HL-60/S4 treated with phorbol 12-myristate 13-acetate at 8.2 ng/mL for 4 days and 3 days (cell line): ENCODE results near the gene ZNF587B.
"Not testable (repeated sequence)": the region's sequence is repeated elsewhere in the genome, so short reads cannot be mapped to it uniquely, and the experiment has no call there.

Experiments used
- in situ Hi-C: fragments of 300-500 bp; cut with MboI; formaldehyde crosslinking; loops from 2 replicates; pipeline ENCODE4 v1.15.0; 2022; ENCODE audit warnings: low sequenced_read_pairs

ZNF587B gene

DNA sequence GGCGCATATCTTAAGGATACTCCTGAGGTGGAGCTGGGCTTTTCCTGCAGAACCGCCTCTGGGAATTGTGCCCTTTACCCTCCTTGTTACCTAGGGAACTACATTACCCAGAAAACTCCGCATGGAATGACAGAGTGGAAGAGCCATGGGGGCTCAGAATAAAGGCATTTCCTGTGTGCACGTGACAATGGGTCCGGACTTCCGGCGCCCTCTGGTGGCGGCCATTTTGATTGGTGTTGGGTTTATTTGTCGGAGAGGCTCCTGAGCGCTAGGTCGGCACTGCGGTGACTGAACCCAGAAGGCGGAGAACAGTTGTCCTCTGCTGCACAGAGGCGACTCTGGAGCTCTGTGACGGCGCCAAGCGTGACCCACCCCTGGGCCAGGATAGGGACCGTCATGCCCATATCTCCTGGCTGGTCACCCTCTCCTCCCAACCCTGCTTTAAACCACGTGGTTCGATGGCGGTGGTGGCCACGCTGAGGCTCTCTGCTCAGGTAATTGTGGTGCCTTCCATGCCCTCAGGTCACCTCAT, at the start of gene ZNF587B:
ZNF587B (plus strand) TSS at position 229 of the 532 bp plus-strand sequence; CDS start at position 459, 230 bp downstream.
- in situ Hi-C loops, result no loop called here

- in situ Hi-C loops, result no loop called here
Observed at GRCh38 chr19:57786286-57786685, 43.8 kb upstream of the ZNF587B start.

DNA sequence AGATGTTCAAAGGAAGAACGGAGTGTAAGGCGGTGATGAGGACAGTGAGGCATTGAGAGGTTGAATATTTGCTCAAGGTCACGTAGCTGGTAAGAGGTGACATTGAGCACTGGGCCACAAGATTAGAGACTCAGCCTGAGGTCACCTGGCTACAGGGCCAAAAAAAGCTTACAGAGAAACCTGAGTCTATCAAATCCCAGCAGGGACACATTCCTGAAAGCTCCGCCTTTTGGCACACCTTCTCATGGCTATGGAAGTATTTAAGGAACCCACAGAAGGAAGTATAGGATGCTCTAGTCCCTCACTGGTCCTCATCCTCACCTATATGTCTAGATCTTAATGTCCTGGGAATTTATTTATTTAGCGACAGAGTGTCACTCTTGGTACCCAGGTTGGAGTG, 43.2 kb upstream of the ZNF587B start:
- in situ Hi-C loops, result no loop called here

- in situ Hi-C loops, result no loop called here
Observed at GRCh38 chr19:57788114-57788692, 41.9 kb upstream of the ZNF587B start.

DNA sequence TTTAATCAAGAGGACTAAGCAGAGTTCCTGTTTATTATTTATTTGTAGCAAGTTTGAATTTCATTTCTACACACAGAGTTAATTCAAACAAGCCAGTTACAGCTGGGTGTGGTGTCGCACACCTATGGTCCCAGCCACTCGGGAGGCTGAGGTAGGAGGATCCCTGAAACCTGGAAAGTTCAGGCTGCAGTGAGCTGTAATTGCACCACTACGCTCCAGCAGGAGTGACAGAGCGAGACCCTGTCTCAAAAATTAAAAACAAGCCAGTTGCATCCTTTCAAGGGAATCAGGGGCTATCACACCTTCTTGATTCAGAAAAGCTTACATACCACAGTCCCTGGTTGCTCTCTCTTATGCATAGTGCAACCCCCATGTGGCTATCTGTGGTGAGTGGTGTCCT, 40.8 kb upstream of the ZNF587B start:
- in situ Hi-C loops, result no loop called here

DNA sequence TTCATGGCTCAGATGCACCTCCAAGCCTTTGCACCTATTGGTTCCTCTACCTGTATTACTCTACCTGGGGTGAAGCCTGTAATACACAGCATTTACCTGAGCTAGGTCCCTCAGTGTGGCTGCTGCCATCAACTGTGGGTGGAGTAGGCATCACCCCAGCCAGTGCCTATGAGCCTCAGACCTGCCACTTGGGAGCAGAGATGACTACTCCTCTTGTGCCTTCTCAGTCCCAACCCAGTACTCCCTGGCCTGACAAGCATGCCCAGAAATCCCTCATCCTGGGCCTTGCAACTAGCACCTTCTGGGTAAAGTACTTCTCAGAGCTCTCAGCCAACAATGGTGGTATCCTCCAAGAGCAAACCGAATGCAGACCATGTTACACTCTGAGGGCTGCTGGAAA, 33.5 kb upstream of the ZNF587B start:
- in situ Hi-C loops, result not testable (repeated sequence)

GRCh38 chr19:57800696-57801095, 29.4 kb upstream of the ZNF587B start:
- in situ Hi-C loops, result no loop called here

DNA sequence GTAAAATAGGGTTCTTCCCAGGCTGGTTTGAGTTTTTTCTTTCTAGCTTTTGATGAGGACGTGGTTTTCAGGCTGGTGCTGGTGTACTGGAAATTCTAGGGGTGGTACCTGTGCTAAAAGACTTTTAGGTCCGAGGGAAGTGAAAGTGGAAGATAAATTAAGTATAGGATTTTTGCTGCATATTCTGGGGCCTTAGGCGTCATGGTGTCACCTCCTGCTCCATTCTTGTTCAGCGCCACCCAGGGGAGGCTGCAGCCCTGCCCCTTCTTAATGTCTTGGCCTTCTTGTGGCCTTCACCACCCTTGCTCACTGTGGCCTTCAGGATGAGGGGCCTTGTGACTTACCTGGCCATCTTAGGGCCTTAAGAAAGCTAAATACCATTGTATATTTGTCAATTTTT, 27.8 kb upstream of the ZNF587B start:
- in situ Hi-C loops, result no loop called here

DNA sequence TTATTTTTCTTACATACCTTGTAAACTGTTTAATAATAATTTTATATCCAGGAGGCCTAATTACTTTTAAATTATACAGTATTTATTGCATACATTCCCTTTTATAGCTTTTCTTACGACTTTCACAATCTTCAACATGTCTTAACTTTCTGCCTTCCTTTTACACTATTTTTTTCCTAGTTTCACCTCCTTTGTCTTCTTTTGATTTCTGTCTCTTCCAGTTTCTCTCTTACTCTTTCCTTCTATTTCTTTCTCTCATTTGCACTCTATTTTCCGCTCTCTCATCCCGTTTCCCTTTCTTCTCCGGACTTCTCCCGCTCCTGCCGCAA, 26.9 kb upstream of the ZNF587B start:
- in situ Hi-C loops, result no loop called here

DNA sequence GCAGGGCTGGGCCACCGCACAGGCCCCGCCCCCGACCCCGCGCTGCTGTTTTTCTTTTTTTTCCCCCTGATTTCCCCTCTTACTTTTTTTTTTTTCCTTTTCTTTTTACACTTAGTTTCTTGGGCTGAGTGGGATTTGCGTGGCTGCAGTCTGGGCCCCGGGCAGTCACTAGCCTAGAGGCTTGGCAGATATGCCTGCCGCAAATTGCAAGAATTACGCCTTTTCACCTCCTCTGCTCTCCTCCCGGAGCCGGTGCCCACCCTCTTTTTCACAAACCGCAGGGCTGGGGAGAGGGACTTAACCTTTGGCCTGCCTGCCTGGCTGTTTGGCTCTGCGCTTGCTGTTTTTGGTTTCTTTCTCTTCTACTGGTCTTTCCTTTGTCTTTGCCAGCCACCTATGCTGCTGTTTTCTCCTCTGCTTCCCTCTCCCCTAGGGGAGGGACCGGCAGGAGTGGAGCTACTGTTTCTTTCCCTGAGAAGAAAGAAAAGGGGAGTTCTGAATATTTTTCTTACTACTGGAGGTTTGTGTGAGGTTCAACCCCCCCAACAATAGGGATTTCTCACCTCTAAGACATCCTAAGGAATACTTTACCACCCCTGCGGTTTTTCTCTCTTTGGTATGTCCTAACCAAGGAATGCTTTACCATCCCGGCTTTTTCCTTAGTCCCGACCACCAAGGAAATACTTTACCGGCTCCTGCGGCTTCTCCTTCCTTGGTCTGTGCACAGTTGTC, 26.3 kb upstream of the ZNF587B start:
- in situ Hi-C loops, result no loop called here

GRCh38 chr19:57807541-57807940, 22.6 kb upstream of the ZNF587B start:
- in situ Hi-C loops, result no loop called here

- in situ Hi-C loops, result not testable (repeated sequence)
Observed at GRCh38 chr19:57810410-57811295, 19.4 kb upstream of the ZNF587B start.

DNA sequence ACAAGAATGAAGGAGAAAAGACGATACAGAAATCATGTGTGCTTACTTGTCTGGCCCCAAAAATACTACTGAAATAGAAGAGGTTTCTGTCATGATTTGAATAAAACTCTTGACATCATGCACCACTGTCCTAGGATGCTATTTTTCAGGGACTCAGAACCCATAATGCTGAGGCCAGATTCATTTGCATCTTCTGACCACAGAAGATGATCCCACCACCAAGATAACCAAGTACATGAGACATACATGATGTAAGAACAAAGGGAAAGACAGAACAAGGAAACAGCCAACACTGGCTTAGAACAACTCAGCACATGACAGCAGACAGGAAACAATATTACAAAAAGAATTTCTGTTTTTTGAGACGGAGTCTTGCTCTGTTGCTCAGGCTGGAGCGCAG, 17.9 kb upstream of the ZNF587B start:
- in situ Hi-C loops, result no loop called here

DNA sequence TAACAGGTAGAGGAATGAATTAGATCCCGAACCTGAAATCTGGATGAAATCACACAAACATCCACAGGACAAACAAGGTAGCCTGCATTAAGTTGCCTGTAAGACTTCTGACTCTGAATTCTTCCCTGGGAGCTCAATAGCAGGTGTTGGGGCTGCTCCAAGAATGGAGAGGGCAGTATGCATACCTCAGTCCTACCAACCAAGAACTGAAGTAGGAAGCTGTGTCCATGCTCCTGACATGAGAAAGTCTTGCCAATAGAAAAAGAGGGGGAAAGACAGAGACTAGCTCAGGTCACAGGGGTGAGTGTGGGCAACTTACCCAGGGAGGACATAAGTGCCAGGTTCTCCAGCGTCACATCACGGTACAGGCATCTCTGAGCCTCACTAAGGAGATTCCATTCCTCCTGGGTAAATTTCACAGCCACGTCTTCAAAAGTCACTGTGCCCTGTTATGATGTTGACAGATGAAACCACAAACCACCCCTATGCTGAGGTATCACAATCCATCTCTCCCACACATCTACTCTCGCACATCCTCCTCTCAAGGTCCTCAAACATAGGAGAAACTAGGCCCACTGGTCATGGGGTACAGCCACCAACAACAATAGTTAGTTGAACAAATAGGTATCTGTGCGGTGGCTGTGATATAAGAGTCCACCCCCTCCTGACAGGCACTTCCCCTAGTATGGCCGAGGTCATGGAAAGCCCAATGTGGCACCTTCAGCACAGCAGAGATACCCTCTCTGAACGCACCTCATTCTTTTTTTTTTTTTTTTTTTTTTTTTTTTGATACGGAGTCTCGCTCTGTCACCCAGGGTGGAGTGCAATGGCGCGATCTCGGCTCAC, 16.9 kb upstream of the ZNF587B start:
- in situ Hi-C loops, result not testable (repeated sequence)

- in situ Hi-C loops, result no loop called here
Observed at GRCh38 chr19:57813919-57814504, 16.1 kb upstream of the ZNF587B start.

DNA sequence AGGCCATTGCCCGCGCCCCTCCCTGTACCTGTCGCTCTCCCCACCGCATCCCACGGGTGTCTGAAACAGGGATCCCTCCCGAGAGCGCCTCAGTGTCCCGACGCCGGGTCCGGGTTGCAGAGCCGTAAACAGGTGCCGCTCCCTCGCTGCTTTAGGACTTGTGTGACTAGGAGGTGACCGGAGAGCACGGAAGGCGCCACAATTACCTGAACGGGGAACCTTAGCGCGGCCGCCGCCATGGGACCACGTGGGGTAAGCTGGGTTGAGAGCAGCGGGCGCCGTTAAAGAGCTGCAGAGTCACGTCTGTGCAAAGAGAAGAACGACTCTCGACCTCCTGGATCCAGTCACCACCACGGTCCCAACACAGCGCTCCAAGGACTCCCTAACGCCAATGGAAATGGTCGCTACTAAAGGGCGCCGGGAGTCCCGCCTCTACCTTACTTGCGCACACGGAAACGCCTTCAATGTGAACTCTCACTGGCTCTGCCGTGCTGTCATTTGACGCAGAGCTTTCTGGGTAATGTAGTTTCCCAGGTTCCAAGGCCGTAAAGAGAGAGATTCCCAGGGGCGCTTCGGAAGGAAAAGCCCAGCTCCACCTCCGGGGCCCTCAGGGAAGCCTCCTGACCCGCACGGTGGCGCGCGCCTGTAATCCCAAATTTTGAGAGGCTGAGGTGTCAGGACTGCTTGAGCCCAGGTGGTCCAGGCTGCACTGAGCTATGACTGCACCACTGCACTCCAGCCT, 15.4 kb upstream of the ZNF587B start, which contains the start of gene ZNF552:
ZNF552 (minus strand) TSS at position 409 of the 742 bp plus-strand sequence; CDS start at position 239, 170 bp downstream.
- in situ Hi-C loops, result no loop called here

DNA sequence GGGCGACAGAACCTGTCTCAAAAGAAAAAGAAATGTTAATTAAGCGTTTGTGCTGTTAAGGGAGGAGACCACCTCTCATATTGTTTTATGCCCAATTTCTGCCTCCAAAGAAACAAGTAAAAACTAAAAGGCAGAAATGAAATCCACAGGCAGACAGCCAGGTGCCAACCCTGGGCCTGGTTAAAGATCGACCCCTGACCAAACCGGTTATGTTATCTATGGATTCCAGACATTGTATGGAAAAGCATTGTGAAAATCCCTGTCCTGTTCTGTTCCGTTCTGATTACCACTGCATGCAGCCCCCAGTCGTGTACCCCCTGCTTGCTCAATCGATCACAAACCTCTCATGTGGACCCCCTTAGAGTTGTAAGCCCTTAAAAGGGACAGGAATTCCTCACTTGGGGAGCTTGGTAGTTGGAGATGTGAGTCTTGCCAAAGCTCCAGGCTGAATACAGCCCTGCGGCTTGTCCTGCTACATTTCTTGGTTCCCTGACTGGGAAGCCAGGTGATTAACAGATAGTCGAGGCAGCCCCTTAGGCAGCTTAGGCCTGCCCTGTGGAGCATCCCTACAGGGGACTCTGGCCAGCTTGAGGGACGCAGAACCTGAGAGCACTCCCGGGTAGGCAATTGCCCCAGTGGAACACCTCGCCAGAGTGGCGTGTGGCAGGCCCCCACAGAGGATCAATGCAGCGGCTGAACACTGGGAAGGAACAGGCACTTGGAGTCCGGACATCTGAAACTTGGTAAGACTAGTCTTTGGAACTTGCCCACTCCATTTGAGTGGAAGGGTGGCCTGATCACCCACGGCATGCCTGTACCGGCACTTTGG, 14.6 kb upstream of the ZNF587B start:
- in situ Hi-C loops, result no loop called here

DNA sequence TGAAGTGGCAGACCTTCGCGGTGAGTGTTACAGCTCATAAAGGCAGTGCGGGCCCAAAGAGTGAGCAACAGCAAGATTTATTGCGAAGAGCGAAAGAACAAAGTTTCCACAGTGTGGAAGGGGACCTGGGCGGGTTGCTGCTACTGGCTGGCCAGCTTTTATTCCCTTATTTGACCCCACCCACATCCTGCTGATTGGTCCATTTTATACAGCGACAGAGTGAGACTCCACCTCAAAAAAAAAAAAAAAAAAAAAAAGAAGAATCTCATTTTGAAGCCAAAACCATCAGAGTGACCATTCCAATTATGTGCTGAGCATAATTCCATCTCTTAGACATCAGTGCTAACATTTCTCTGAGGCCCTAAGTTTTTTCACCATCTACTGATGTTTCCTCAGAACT, 13.4 kb upstream of the ZNF587B start:
- in situ Hi-C loops, result no loop called here

- in situ Hi-C loops, result no loop called here
Observed at GRCh38 chr19:57817976-57818375, 12.1 kb upstream of the ZNF587B start.
